PC-9 (cell line): ENCODE results near the gene DNAH14. TPM values are rescaled to one million over a fixed set of nuclear protein-coding genes. Genes with fewer than 3 reads are reported as not detected.

Source experiments
- BruUV-seq: library from RNA; stranded (reverse); fragments of 400-500 nt; replicated peaks from 2 replicates; lab custom pipeline; 2021; lab: Mats Ljungman, UMichigan
- CTCF ChIA-PET: fragments of 300-600 bp; sonication (Branson Sonifier 250); formaldehyde crosslinking; loops from one replicate; lab custom pipeline; 2022; ENCODE audit warnings: antibody characterized with exemption; lab: Charles Lee
- POLR2A ChIA-PET: fragments of 300-600 bp; sonication (Branson Sonifier 250); formaldehyde crosslinking; loops from one replicate; lab custom pipeline; 2022; ENCODE audit warnings: antibody characterized with exemption; ENCODE audit not compliant: unreplicated experiment; lab: Charles Lee
- DNase-seq, 2 experiments: peaks; one replicate each; pipeline versions ENCODE4 v3.0.0 to v3.0.0-alpha.2; 2015 to 2022; ENCODE audit warnings: mixed read lengths in 1 of 2
- H2AFZ ChIP-seq: fragments of 200-600 bp; sonication (generic); 2 replicates; pipeline ENCODE4 v1.8.1; 2017; ENCODE audit warnings: antibody characterized with exemption
- H3F3A ChIP-seq: fragments of 200-600 bp; sonication (generic); 2 replicates; pipeline ENCODE4 v1.8.1; 2017; ENCODE audit warnings: antibody characterized with exemption, mild to moderate bottlenecking, low read depth; ENCODE audit not compliant: insufficient read depth
- H3K27ac ChIP-seq: fragments of 200-600 bp; sonication (generic); 2 replicates; pipeline ENCODE4 v1.6.1; 2016; ENCODE audit warnings: mixed run types
- H3K27me3 ChIP-seq: fragments of 200-600 bp; sonication (generic); 2 replicates; pipeline ENCODE4 v1.6.1; 2016; ENCODE audit warnings: low read depth, mixed run types; ENCODE audit not compliant: insufficient read depth
- H3K36me3 ChIP-seq: fragments of 200-600 bp; sonication (generic); 2 replicates; pipeline ENCODE4 v1.6.1; 2016; ENCODE audit warnings: low read depth, mixed run types
- H3K4me1 ChIP-seq: fragments of 200-600 bp; sonication (generic); replicated peaks from 2 replicates; pipeline ENCODE4 v1.6.1; 2016; ENCODE audit warnings: mixed run types; ENCODE audit not compliant: insufficient read depth
- H3K4me2 ChIP-seq: fragments of 200-600 bp; sonication (generic); 2 replicates; pipeline ENCODE4 v1.6.1; 2017; ENCODE audit warnings: mixed run types
- H3K4me3 ChIP-seq: fragments of 200-600 bp; sonication (generic); 2 replicates; pipeline ENCODE4 v1.6.1; 2016; ENCODE audit warnings: mixed run types
- H3K79me2 ChIP-seq: fragments of 200-600 bp; sonication (generic); 2 replicates; pipeline ENCODE4 v1.6.1; 2017; ENCODE audit warnings: low read depth, mixed run types
- H3K9me2 ChIP-seq: fragments of 200-600 bp; sonication (generic); 2 replicates; pipeline ENCODE4 v1.8.1; 2017; ENCODE audit warnings: mild to moderate bottlenecking; ENCODE audit not compliant: insufficient read depth
- H3K9me3 ChIP-seq: fragments of 200-600 bp; sonication (generic); 2 replicates; pipeline ENCODE4 v1.8.1; 2016; ENCODE audit warnings: low read depth; ENCODE audit not compliant: insufficient read depth
- H4K20me1 ChIP-seq: fragments of 200-600 bp; sonication (generic); 2 replicates; pipeline ENCODE4 v1.8.1; 2017; ENCODE audit not compliant: insufficient read depth
- CTCF ChIP-seq: fragments of 200-600 bp; sonication (generic); conservative IDR thresholded peaks from 2 replicates; pipeline ENCODE4 v1.6.1; 2017; ENCODE audit warnings: mixed run types, antibody characterized with exemption, mild to moderate bottlenecking, moderate library complexity
- EZH2 ChIP-seq: fragments of 200-600 bp; sonication (generic); IDR thresholded peaks from 2 replicates; pipeline ENCODE4 v1.8.0; 2017; ENCODE audit warnings: antibody characterized with exemption, low read depth
- intact Hi-C: fragments of 100-400 bp; cut with micrococcal nuclease; formaldehyde crosslinking; loops from one replicate; pipeline ENCODE4 v1.10.0; 2022; ENCODE audit not compliant: unreplicated experiment
- total RNA-seq: library from RNA; stranded (reverse); gene quantifications from 2 replicates; pipeline ENCODE4 v1.2.3, GENCODE V29; 2021

DNAH14 gene
- total RNA-seq, 1 experiment from 2014 or later = 48.8 TPM

DNA sequence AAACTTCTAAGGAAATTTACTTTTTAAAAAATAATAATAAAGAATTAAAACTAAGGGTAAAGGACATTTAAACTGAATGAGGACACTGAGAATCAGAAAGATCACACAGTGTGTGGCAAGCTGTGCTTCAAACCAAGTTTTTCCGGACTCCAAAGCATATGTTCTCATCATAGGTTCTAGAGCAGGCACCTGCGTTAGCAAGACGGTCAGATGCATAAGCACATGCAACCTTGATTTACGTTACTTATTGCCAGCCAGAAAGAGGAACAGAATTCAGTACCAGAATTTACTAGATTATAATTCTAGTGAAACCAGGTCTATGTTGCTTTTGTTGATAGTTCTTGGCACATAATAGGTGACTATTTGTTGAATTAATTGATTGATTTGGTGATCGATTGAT is 504.6 kb downstream of the DNAH14 start:
- H4K20me1 ChIP-seq = no peaks in the 10 kb centered on the region
- TF ChIP-seq CTCF = no peak
- TF ChIP-seq EZH2 = no peak
- no peaks in the 10 kb centered on the region for H3K79me2 ChIP-seq
- no peak overlapping the region for H3K27ac ChIP-seq
- no peak overlapping the region for H3K4me3 ChIP-seq
- H3K36me3 ChIP-seq = no peaks in the 10 kb centered on the region
- no peaks in the 10 kb centered on the region for H3K27me3 ChIP-seq
- H3F3A ChIP-seq = peaks cover 5% of the 10 kb centered on the region
- ChIA-PET CTCF (no interaction called here), POLR2A (no interaction called here)
- no peaks in the 10 kb centered on the region for H3K9me2 ChIP-seq
- H3K4me2 ChIP-seq = no peak overlapping the region
- no peak for DNase-seq
- no peaks in the 10 kb centered on the region; the same call in 1 of the 2 replicates for H3K9me3 ChIP-seq
- no TSS peak for BruUV-seq
- no peak overlapping the region for H2AFZ ChIP-seq
- peaks cover 12% of the 10 kb centered on the region for H3K4me1 ChIP-seq
- intact Hi-C loops = no loop called here

- BruUV-seq = no TSS peak
- Histone ChIP-seq H3K27me3 (no peaks in the 10 kb centered on the region), H3K79me2 (no peaks in the 10 kb centered on the region), H3K4me1 (peaks cover 2% of the 10 kb centered on the region; the same call in 1 of the 2 replicates), H2AFZ (no peak overlapping the region), H4K20me1 (no peaks in the 10 kb centered on the region), H3K27ac (no peak overlapping the region), H3K9me3 (no peaks in the 10 kb centered on the region; the same call in 1 of the 2 replicates), H3K36me3 (no peaks in the 10 kb centered on the region), H3K4me2 (no peak overlapping the region), H3K9me2 (no peaks in the 10 kb centered on the region), H3K4me3 (no peak overlapping the region), H3F3A (no peaks in the 10 kb centered on the region)
- ChIA-PET POLR2A (no interaction called here), CTCF (interaction anchor here (0.7 kb wide), 1 partner anchor 403 kb away, joined by 9 read pairs; no protein-coding TSS in a partner anchor)
- no peak for DNase-seq
- TF ChIP-seq CTCF (no peak), EZH2 (no peak)
- intact Hi-C loops = no loop called here
Observed at GRCh38 chr1:225435076-225435475, 505.6 kb downstream of the DNAH14 start.

DNA sequence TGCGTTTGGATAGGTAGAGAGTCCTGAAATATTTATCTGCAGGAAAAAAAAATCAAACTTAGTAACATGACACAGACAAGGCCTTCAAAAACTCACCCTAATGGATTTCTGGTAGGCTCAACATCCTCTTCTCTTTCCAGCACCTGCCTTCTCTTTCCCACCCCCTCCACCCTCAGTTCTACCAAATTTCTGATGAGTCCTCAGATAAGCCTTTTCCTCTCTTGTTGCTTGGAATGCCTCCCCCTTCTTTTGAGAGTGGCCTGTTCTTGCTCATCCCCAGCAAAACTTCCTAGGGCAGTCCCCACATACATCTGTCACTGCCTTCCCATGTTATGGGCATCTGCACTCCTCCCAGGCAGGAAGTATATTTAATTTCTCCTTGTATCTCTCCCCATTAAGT is 506.0 kb downstream of the DNAH14 start:
- H3K4me2 ChIP-seq = no peak overlapping the region
- no peaks in the 10 kb centered on the region for H3K36me3 ChIP-seq
- no peaks in the 10 kb centered on the region; the same call in 1 of the 2 replicates for H3K9me3 ChIP-seq
- ChIA-PET CTCF (no interaction called here), POLR2A (no interaction called here)
- no peaks in the 10 kb centered on the region for H3K27me3 ChIP-seq
- H3K4me3 ChIP-seq = no peak overlapping the region
- H2AFZ ChIP-seq = no peak overlapping the region
- H3F3A ChIP-seq = no peaks in the 10 kb centered on the region
- no TSS peak for BruUV-seq
- H3K4me1 ChIP-seq = no peaks in the 10 kb centered on the region
- H3K27ac ChIP-seq = no peak overlapping the region
- H4K20me1 ChIP-seq = no peaks in the 10 kb centered on the region
- H3K79me2 ChIP-seq = no peaks in the 10 kb centered on the region
- no peak for DNase-seq
- H3K9me2 ChIP-seq = no peaks in the 10 kb centered on the region
- TF ChIP-seq CTCF (no peak), EZH2 (no peak)
- intact Hi-C loops = no loop called here
